NCI-H2029 treated with DMSO at 0.1 percent for 48 hours (cell line): ENCODE data around the gene BAHCC1.

Experiments used
- DNase-seq: peaks from one replicate; lab custom pipeline; 2025; lab: John Stamatoyannopoulos, UW

Gene BAHCC1

GRCh38 chr17:81493198-81494038 lies 98.2 kb downstream of the BAHCC1 start:
- no peak for DNase-seq

GRCh38 chr17:81494626-81495377 lies 99.5 kb downstream of the BAHCC1 start:
- no peak for DNase-seq

GRCh38 chr17:81498953-81499600 lies 103.8 kb downstream of the BAHCC1 start:
- no peak for DNase-seq

GRCh38 chr17:81499601-81499970 lies 104.3 kb downstream of the BAHCC1 start:
- DNase-seq = no peak

GRCh38 chr17:81500047-81500446 lies 104.8 kb downstream of the BAHCC1 start:
- DNase-seq = no peak

- DNase-seq = no peak
Measured at GRCh38 chr17:81502471-81503017, 107.3 kb downstream of the BAHCC1 start.

GRCh38 chr17:81503619-81504018 lies 108.4 kb downstream of the BAHCC1 start:
- DNase-seq = no peak

- DNase-seq = no peak
Measured at GRCh38 chr17:81508639-81509206, 113.5 kb downstream of the BAHCC1 start.

- no peak for DNase-seq
Measured at GRCh38 chr17:81509207-81509971, 114.1 kb downstream of the BAHCC1 start.

GRCh38 chr17:81509972-81510784 lies 114.9 kb downstream of the BAHCC1 start:
- no peak for DNase-seq

- DNase-seq = no peak
Measured at GRCh38 chr17:81510785-81511553, 115.7 kb downstream of the BAHCC1 start.

GRCh38 chr17:81511554-81511803 lies 116.2 kb downstream of the BAHCC1 start:
- DNase-seq = no peak

GRCh38 chr17:81511804-81512561 lies 116.7 kb downstream of the BAHCC1 start:
- no peak for DNase-seq

- no peak for DNase-seq
Measured at GRCh38 chr17:81512562-81513371, 117.5 kb downstream of the BAHCC1 start, which contains the start of gene ACTG1. ACTG1 (minus strand) TSS chr17:81512799; CDS start chr17:81512354, 445 bp downstream.

- DNase-seq = no peak
Measured at GRCh38 chr17:81513372-81513752, 118.1 kb downstream of the BAHCC1 start.

- no peak for DNase-seq
Measured at GRCh38 chr17:81513753-81514488, 118.7 kb downstream of the BAHCC1 start.

GRCh38 chr17:81514489-81514738 lies 119.2 kb downstream of the BAHCC1 start:
- no peak for DNase-seq
